Thoracic aorta (tissue), 2 donors: Measurements from ENCODE around the gene DYRK4. TPM values are rescaled to one million over a fixed set of nuclear protein-coding genes. Genes with fewer than 3 reads are reported as not detected.
A peak's percentile ranks its signal among the peaks of the same experiment; 100 is the strongest.

Source experiments
- ATAC-seq: fragments of 150-250 bp; one replicate; pipeline ENCODE4 v1.8.0; 2017; ENCODE audit warnings: low read depth; ENCODE audit not compliant: insufficient number of reproducible peaks, low FRiP score
- DNase-seq: peaks from one replicate; pipeline ENCODE4 v3.0.0-alpha.2; 2020; ENCODE audit warnings: low spot score
- H3K27ac ChIP-seq, 2 donors: fragments of 200-600 bp; sonication (generic); 1 replicate in 1 of 2; 2 replicates in 1 of 2; pipeline ENCODE4 v1.5.1; 2016; ENCODE audit warnings: mild to moderate bottlenecking in 2 of 2, moderate library complexity in 2 of 2
- H3K27me3 ChIP-seq: fragments of 200-600 bp; sonication (generic); replicated peaks from 2 replicates; pipeline ENCODE4 v1.6.0; 2016; ENCODE audit warnings: mild to moderate bottlenecking; ENCODE audit not compliant: insufficient read depth
- H3K36me3 ChIP-seq: fragments of 200-600 bp; sonication (generic); one replicate; pipeline ENCODE4 v1.5.1; 2016
- H3K4me1 ChIP-seq, 2 donors: fragments of 200-600 bp; sonication (generic); 1 replicate in 1 of 2; 2 replicates in 1 of 2; pipeline versions ENCODE4 v1.5.1 to v1.6.0; 2016; ENCODE audit warnings: low read depth in 2 of 2, mild to moderate bottlenecking in 1 of 2; ENCODE audit not compliant: control insufficient read depth in 1 of 2
- H3K4me3 ChIP-seq: fragments of 200-600 bp; sonication (generic); 2 replicates; pipeline ENCODE4 v1.5.1; 2016; ENCODE audit warnings: mild to moderate bottlenecking
- H3K9me3 ChIP-seq: fragments of 200-600 bp; sonication (generic); 2 replicates; pipeline ENCODE4 v1.5.1; 2016
- total RNA-seq, 2 donors: library from RNA; depleted of rRNA; stranded (reverse); fragments of >200 nt; gene quantifications; one replicate each; pipeline versions ENCODE4 v1.1.0 to v1.2.3, GENCODE V29; 2016
- TF ChIP-seq, protein P1 (sequence below): fragments of 200-600 bp; sonication (generic); IDR thresholded peaks from one replicate; pipeline ENCODE4 v1.5.1; 2019; ENCODE audit warnings: antibody characterized with exemption

DYRK4 gene
- total RNA-seq, 2 donors from 2014 or later, result 30.5 to 38.2 TPM

DNA sequence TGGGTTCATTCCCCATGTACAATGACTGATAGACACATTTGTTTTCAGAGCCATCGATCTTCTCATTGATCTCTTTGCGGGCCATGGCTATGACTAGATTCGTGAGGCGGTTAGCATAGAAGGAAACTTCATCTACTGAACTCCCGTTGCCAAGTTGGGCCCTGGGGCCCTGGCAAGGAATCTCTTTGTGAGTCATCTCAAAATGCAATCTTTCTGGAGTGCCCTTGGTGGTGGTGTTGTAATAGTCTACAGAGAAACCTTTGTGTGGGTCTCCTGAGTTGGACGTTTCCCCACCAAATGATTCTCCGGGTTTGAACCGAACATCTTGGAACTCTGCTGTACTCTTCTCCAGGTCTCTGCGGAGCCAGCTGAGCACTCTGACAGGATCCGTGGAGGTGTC lies 66.4 kb downstream of the DYRK4 start:
- no peak overlapping the region for H3K27ac ChIP-seq
- TF ChIP-seq, protein P1, sequence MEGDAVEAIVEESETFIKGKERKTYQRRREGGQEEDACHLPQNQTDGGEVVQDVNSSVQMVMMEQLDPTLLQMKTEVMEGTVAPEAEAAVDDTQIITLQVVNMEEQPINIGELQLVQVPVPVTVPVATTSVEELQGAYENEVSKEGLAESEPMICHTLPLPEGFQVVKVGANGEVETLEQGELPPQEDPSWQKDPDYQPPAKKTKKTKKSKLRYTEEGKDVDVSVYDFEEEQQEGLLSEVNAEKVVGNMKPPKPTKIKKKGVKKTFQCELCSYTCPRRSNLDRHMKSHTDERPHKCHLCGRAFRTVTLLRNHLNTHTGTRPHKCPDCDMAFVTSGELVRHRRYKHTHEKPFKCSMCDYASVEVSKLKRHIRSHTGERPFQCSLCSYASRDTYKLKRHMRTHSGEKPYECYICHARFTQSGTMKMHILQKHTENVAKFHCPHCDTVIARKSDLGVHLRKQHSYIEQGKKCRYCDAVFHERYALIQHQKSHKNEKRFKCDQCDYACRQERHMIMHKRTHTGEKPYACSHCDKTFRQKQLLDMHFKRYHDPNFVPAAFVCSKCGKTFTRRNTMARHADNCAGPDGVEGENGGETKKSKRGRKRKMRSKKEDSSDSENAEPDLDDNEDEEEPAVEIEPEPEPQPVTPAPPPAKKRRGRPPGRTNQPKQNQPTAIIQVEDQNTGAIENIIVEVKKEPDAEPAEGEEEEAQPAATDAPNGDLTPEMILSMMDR, result no peak
- ATAC-seq (no peak), DNase-seq (no peak)
- no peaks in the 10 kb centered on the region for H3K27me3 ChIP-seq
- no peak overlapping the region for H3K4me3 ChIP-seq
- H3K9me3 ChIP-seq, result no peaks in the 10 kb centered on the region
- no peaks in the 10 kb centered on the region for H3K36me3 ChIP-seq
- H3K4me1 ChIP-seq, result no peaks in the 10 kb centered on the region

- no peak overlapping the region for H3K27ac ChIP-seq
- H3K27me3 ChIP-seq, result no peaks in the 10 kb centered on the region
- no peak overlapping the region for H3K4me3 ChIP-seq
- no peak for ATAC-seq
- TF ChIP-seq, protein P1, result no peak
- DNase-seq, result no peak
- no peaks in the 10 kb centered on the region for H3K9me3 ChIP-seq
- no peaks in the 10 kb centered on the region for H3K4me1 ChIP-seq
- H3K36me3 ChIP-seq, result no peaks in the 10 kb centered on the region
Measured at GRCh38 chr12:4630262-4630661, 68.3 kb downstream of the DYRK4 start.

DNA sequence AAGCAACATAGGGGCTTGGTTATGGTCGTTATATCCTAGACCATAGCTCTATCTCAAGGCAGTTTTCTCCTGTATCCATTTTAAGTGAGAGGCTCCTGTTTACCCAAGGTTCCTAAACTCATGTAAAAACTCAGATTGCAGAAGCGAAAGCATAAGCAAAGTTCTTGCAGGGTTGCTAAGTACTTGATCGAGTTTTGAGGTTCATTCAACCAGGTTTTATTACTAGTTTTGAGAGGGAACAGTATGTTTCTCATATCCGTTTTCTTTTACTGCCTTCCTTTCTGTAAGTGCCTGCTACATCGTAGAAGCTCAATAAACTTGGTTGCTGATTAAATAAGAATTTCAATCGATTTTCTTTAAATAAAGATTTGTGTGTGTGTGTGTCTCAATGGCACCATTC lies 81.7 kb downstream of the DYRK4 start:
- Histone ChIP-seq H3K36me3 (no peaks in the 10 kb centered on the region), H3K4me1 (peaks cover 0 to 8% of the 10 kb centered on the region in 2 donors), H3K4me3 (no peak overlapping the region), H3K27me3 (no peaks in the 10 kb centered on the region), H3K9me3 (no peaks in the 10 kb centered on the region), H3K27ac (no peak overlapping the region)
- no peak for DNase-seq
- TF ChIP-seq, protein P1, result no peak
- no peak for ATAC-seq

DNA sequence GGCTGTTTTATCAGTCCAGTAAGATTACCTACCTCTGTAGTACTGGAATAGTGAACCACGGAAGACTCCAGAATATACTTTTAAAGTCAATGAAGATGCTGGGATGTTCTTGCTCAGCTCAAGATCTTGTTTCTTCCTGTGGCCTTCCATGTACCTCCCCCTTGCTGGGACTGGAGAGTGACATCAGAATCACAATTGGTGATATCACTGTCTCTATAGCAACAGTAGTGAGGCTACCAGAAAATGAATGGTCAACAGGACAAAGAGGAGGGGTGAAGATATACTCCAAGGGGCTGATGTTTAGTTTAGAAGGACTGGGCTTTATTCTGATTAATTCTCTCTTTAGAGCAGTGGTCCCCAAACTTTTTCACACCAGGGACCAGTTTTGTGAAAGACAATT lies 83.0 kb downstream of the DYRK4 start:
- Histone ChIP-seq H3K9me3 (no peaks in the 10 kb centered on the region), H3K4me1 (peaks cover 5 to 14% of the 10 kb centered on the region in 2 donors), H3K27me3 (no peaks in the 10 kb centered on the region), H3K27ac (no peak overlapping the region), H3K4me3 (no peak overlapping the region), H3K36me3 (no peaks in the 10 kb centered on the region)
- no peak for DNase-seq
- TF ChIP-seq, protein P1, result no peak
- no peak for ATAC-seq

GRCh38 chr12:4648104-4648500 lies 86.1 kb downstream of the DYRK4 start:
- H3K27ac ChIP-seq, result peak overlapping the region; percentile 83 to 87
- H3K4me3 ChIP-seq, result peak overlapping the region; percentile 89
- no peaks in the 10 kb centered on the region for H3K9me3 ChIP-seq
- TF ChIP-seq, protein P1, result no peak
- peaks cover 14 to 24% of the 10 kb centered on the region in 2 donors for H3K4me1 ChIP-seq
- no peaks in the 10 kb centered on the region for H3K36me3 ChIP-seq
- ATAC-seq (no peak), DNase-seq (no peak)
- H3K27me3 ChIP-seq, result no peaks in the 10 kb centered on the region
